Measurements from ENCODE around the gene NUTF2.

The NUTF2 gene

GRCh38 chr16:67865318-67865717, 18.6 kb downstream of the NUTF2 start:
- DNase-seq = peak; percentile 11

GRCh38 chr16:67868290-67868689, 21.6 kb downstream of the NUTF2 start:
- DNase-seq = no peak

GRCh38 chr16:67869653-67870052, 22.9 kb downstream of the NUTF2 start:
- DNase-seq = no peak

- DNase-seq = no peak
Measured at GRCh38 chr16:67871256-67871655, 24.5 kb downstream of the NUTF2 start.

- DNase-seq = no peak
Measured at GRCh38 chr16:67872131-67872630, 25.4 kb downstream of the NUTF2 start.

- peak; percentile 63 to 69 for DNase-seq
Measured at GRCh38 chr16:67872631-67873434, 26.1 kb downstream of the NUTF2 start, which contains the start of gene EDC4. Gene EDC4 (plus strand): TSS chr16:67873052. CDS start chr16:67873262, 210 bp downstream.

GRCh38 chr16:67873435-67874370, 27.0 kb downstream of the NUTF2 start:
- no peak for DNase-seq

GRCh38 chr16:67874372-67874771, 27.6 kb downstream of the NUTF2 start:
- DNase-seq = no peak

- no peak for DNase-seq
Measured at GRCh38 chr16:67877064-67877463, 30.3 kb downstream of the NUTF2 start.

GRCh38 chr16:67878232-67878631, 31.5 kb downstream of the NUTF2 start:
- DNase-seq = no peak

GRCh38 chr16:67878846-67879245, 32.1 kb downstream of the NUTF2 start:
- no peak for DNase-seq

GRCh38 chr16:67879462-67879861, 32.7 kb downstream of the NUTF2 start:
- no peak for DNase-seq

- no peak for DNase-seq
Measured at GRCh38 chr16:67879936-67880335, 33.2 kb downstream of the NUTF2 start.

GRCh38 chr16:67880584-67880983, 33.9 kb downstream of the NUTF2 start:
- no peak for DNase-seq

- peak; percentile 83 to 84 for DNase-seq
Measured at GRCh38 chr16:67881621-67882161, 35.0 kb downstream of the NUTF2 start.

GRCh38 chr16:67882374-67883145, 35.8 kb downstream of the NUTF2 start:
- peak; percentile 84 to 89 for DNase-seq

- DNase-seq = no peak
Measured at GRCh38 chr16:67883146-67883871, 36.6 kb downstream of the NUTF2 start.

- DNase-seq = peak; percentile 2 to 39
Measured at GRCh38 chr16:67883872-67884261, 37.1 kb downstream of the NUTF2 start.

- DNase-seq = peak; percentile 73 to 87
Measured at GRCh38 chr16:67884684-67885083, 38.0 kb downstream of the NUTF2 start, which contains the start of gene NRN1L. Gene NRN1L (plus strand): TSS chr16:67884885. CDS start chr16:67884904, 19 bp downstream.

- DNase-seq = no peak
Measured at GRCh38 chr16:67885545-67885944, 38.8 kb downstream of the NUTF2 start.

GRCh38 chr16:67885976-67886375, 39.2 kb downstream of the NUTF2 start:
- no peak for DNase-seq

GRCh38 chr16:67886387-67886786, 39.7 kb downstream of the NUTF2 start:
- DNase-seq = no peak

Data from SHP77 (cell line).